ENCODE results near the gene TMEM205.

GRCh38 chr19:11382898-11383705 is 37.0 kb upstream of the TMEM205 start:
- TF ChIP-seq CTCF (IDR thresholded peaks at IDR 0.05) (peak in 5 of 6 experiments; percentile 23 to 56 (median 47)), POLR2A (IDR thresholded peaks at IDR 0.05) (no peak)

Measured in thyroid gland (tissue), 4 donors.